NCI-H82 treated with DMSO at 0.1 percent for 48 hours (cell line): Measurements from ENCODE around the gene FAM90A1.
"Not testable (repeated sequence)": the region's sequence is repeated elsewhere in the genome, so short reads cannot be mapped to it uniquely, and the experiment has no call there.

Experiments used
- DNase-seq: peaks from one replicate; lab custom pipeline; 2025; ENCODE audit not compliant: unreplicated experiment; lab: John Stamatoyannopoulos, UW

The FAM90A1 gene

GRCh38 chr12:8172911-8173310, 54.5 kb downstream of the FAM90A1 start:
- DNase-seq = not testable (repeated sequence)
